HepG2 (cell line): ENCODE data around the gene TAF6. TPM values are rescaled to one million over a fixed set of nuclear protein-coding genes. Genes with fewer than 3 reads are reported as not detected.

ENCODE experiments used
- ATM ChIP-seq: fragments of 450-650 bp; IDR thresholded peaks from 2 replicates; pipeline ENCODE4 v1.7.1; 2017; ENCODE audit warnings: mild to moderate bottlenecking, borderline replicate concordance
- DMAP1 ChIP-seq: IDR thresholded peaks from 2 replicates; pipeline ENCODE4 v1.6.1; 2016
- ETV5 ChIP-seq: IDR thresholded peaks from 2 replicates; pipeline ENCODE4 v1.6.1; 2018; ENCODE audit warnings: missing biosample characterization, missing genetic modification reagents, inconsistent platforms, borderline replicate concordance
- GTF3A ChIP-seq: sonication (generic); formaldehyde crosslinking; conservative IDR thresholded peaks from 2 replicates; pipeline ENCODE4 v1.4.0; 2020; ENCODE audit warnings: mild to moderate bottlenecking, missing genetic modification reagents
- HNRNPH1 ChIP-seq: fragments of 200-400 bp; formaldehyde crosslinking; optimal IDR thresholded peaks from 2 replicates; pipeline ENCODE3; 2017; ENCODE audit warnings: mild to moderate bottlenecking, low read depth, low read length
- IKZF5 ChIP-seq: IDR thresholded peaks from 2 replicates; pipeline ENCODE4 v1.6.1; 2018; ENCODE audit warnings: missing genetic modification reagents, mild to moderate bottlenecking, missing compliant biosample characterization
- JUNB ChIP-seq: sonication (generic); formaldehyde crosslinking; IDR thresholded peaks from 2 replicates; pipeline ENCODE4 v1.8.0; 2022; ENCODE audit warnings: missing genetic modification reagents, mild to moderate bottlenecking, borderline replicate concordance
- MTF1 ChIP-seq: sonication (generic); formaldehyde crosslinking; IDR thresholded peaks from 2 replicates; pipeline ENCODE4 v1.5.0; 2020; ENCODE audit warnings: missing genetic modification reagents
- REXO4 ChIP-seq: sonication (generic); formaldehyde crosslinking; IDR thresholded peaks from 2 replicates; pipeline ENCODE4 v1.8.0; 2022; ENCODE audit warnings: missing genetic modification reagents, mild to moderate bottlenecking, borderline replicate concordance
- SP5 ChIP-seq: IDR thresholded peaks from 2 replicates; pipeline ENCODE4 v1.6.1; 2016; ENCODE audit warnings: low read depth, borderline replicate concordance
- STAT5B ChIP-seq: sonication (generic); formaldehyde crosslinking; IDR thresholded peaks from 2 replicates; pipeline ENCODE4 v1.4.0; 2020; ENCODE audit warnings: missing genetic modification reagents
- THAP8 ChIP-seq: sonication (generic); formaldehyde crosslinking; IDR thresholded peaks from 2 replicates; pipeline ENCODE4 v1.5.1; 2020; ENCODE audit warnings: missing genetic modification reagents, mild to moderate bottlenecking, borderline replicate concordance
- THAP9 ChIP-seq: sonication (generic); formaldehyde crosslinking; IDR thresholded peaks from 2 replicates; pipeline ENCODE4; 2020; ENCODE audit warnings: missing genetic modification reagents, mild to moderate bottlenecking, borderline replicate concordance
- ZNF205 ChIP-seq: IDR thresholded peaks from 2 replicates; pipeline ENCODE4 v1.6.1; 2018; ENCODE audit warnings: missing biosample characterization, missing genetic modification reagents
- ZNF564 ChIP-seq: sonication (generic); formaldehyde crosslinking; IDR thresholded peaks from 2 replicates; pipeline ENCODE4 v1.8.1; 2023; ENCODE audit warnings: mild to moderate bottlenecking, missing genetic modification reagents
- ZNF746 ChIP-seq: sonication (generic); formaldehyde crosslinking; IDR thresholded peaks from 2 replicates; pipeline ENCODE4 v1.8.0; 2022; ENCODE audit warnings: mild to moderate bottlenecking, missing genetic modification reagents
- polyA plus RNA-seq, 8 experiments: library from polyadenylated mRNA; depleted of rRNA in 3 of 8; stranded (reverse) in 7 of 8; unstranded in 1 of 8; fragments of >200 nt; fragmentation: Illumina TruSeq in 4 of 8; extraction: Trizol in 4 of 8; gene quantifications; 2 replicates each; pipeline versions ENCODE4 v1.2.1 to v1.2.3, GENCODE V29; 2011 to 2016; ENCODE audit warnings: low read depth in 4 of 8, missing spikeins in 1 of 8, mixed read lengths in 1 of 8; ENCODE audit not compliant: insufficient read depth in 1 of 8
- total RNA-seq, 5 experiments: library from RNA; depleted of rRNA; stranded (reverse); fragments of >200 nt; fragmentation: Illumina TruSeq; extraction: Trizol; gene quantifications; 2 replicates each; pipeline ENCODE4 v1.2.3, GENCODE V29; 2016; ENCODE audit warnings: low read depth in 1 of 5
- TF ChIP-seq, protein P1 (sequence below): IDR thresholded peaks from 2 replicates; pipeline ENCODE4 v1.6.1; 2016; ENCODE audit warnings: low read depth, missing genetic modification reagents, missing compliant biosample characterization
- TF ChIP-seq, protein P2 (sequence below): sonication (generic); formaldehyde crosslinking; IDR thresholded peaks from 2 replicates; pipeline ENCODE4 v1.4.0; 2020; ENCODE audit warnings: missing genetic modification reagents; ENCODE audit errors: not compliant biosample characterization

Gene TAF6
- total and polyA plus RNA-seq, 2 of the 13 experiments (the other 11 are each of a cell fraction or from before 2014, with no cell fraction given), result 12.9 to 18.8 TPM

DNA sequence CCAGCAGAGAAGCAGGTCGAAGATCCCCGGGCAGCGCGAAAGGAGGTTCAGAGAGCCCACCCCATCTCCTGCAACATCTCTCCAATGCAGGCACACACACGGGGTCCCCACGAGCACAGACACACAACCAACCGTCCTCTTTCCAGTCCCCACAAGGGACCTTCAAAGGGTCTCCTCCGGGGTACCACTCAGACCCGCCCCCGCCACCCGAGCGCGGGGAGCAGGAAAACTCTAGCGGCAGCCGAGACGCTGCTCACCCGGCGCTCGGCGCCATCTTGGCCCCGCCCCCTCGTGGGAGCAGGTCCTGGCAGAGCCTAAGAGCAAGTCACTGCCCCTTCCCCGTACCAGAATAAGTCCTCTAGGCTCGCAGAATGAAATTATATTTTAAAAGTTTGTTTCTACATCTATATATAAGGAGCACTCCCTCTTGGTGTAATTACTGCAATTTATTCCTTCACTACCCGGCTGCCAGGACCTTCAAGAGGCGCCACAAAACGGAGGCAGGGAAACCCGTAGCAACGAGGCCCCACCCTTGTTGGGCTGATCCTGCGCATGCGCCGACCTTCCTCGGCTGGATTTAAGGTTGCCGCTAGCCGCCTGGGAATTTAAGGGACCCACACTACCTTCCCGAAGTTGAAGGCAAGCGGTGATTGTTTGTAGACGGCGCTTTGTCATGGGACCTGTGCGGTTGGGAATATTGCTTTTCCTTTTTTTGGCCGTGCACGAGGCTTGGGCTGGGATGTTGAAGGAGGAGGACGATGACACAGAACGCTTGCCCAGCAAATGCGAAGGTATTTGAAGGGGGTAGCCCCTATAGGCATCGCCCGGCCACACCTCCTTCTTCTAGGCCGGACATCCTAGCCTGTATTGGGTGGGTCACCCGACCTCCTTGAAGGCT is at the start of gene TAF6, which contains the start of gene CNPY4 (continued):
- TF ChIP-seq, protein P1, sequence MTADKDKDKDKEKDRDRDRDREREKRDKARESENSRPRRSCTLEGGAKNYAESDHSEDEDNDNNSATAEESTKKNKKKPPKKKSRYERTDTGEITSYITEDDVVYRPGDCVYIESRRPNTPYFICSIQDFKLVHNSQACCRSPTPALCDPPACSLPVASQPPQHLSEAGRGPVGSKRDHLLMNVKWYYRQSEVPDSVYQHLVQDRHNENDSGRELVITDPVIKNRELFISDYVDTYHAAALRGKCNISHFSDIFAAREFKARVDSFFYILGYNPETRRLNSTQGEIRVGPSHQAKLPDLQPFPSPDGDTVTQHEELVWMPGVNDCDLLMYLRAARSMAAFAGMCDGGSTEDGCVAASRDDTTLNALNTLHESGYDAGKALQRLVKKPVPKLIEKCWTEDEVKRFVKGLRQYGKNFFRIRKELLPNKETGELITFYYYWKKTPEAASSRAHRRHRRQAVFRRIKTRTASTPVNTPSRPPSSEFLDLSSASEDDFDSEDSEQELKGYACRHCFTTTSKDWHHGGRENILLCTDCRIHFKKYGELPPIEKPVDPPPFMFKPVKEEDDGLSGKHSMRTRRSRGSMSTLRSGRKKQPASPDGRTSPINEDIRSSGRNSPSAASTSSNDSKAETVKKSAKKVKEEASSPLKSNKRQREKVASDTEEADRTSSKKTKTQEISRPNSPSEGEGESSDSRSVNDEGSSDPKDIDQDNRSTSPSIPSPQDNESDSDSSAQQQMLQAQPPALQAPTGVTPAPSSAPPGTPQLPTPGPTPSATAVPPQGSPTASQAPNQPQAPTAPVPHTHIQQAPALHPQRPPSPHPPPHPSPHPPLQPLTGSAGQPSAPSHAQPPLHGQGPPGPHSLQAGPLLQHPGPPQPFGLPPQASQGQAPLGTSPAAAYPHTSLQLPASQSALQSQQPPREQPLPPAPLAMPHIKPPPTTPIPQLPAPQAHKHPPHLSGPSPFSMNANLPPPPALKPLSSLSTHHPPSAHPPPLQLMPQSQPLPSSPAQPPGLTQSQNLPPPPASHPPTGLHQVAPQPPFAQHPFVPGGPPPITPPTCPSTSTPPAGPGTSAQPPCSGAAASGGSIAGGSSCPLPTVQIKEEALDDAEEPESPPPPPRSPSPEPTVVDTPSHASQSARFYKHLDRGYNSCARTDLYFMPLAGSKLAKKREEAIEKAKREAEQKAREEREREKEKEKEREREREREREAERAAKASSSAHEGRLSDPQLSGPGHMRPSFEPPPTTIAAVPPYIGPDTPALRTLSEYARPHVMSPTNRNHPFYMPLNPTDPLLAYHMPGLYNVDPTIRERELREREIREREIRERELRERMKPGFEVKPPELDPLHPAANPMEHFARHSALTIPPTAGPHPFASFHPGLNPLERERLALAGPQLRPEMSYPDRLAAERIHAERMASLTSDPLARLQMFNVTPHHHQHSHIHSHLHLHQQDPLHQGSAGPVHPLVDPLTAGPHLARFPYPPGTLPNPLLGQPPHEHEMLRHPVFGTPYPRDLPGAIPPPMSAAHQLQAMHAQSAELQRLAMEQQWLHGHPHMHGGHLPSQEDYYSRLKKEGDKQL (CRISPR knock-in tag), result no peak
- TF ChIP-seq SP5 (CRISPR knock-in tag), result peak; percentile 42; the same call in 1 of the 2 replicates
- TF ChIP-seq, protein P2, sequence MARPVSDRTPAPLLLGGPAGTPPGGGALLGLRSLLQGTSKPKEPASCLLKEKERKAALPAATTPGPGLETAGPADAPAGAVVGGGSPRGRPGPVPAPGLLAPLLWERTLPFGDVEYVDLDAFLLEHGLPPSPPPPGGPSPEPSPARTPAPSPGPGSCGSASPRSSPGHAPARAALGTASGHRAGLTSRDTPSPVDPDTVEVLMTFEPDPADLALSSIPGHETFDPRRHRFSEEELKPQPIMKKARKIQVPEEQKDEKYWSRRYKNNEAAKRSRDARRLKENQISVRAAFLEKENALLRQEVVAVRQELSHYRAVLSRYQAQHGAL (CRISPR knock-in tag), result no peak
- no peak; the same call in 1 of the 2 replicates for TF ChIP-seq ZNF564 (CRISPR knock-in tag)
- 0 out of 2 replicates have a peak, but pooled peaks have one; percentile 16 for TF ChIP-seq STAT5B
- TF ChIP-seq ZNF205 (CRISPR knock-in tag), result no peak
- no peak for TF ChIP-seq ATM
- no peak for TF ChIP-seq HNRNPH1
- TF ChIP-seq IKZF5 (CRISPR knock-in tag), result peak; percentile 57
- peak; percentile 53; the same call in 1 of the 2 replicates for TF ChIP-seq THAP9 (CRISPR knock-in tag)
- no peak for TF ChIP-seq ETV5 (CRISPR knock-in tag)
- no peak; the same call in 1 of the 2 replicates for TF ChIP-seq ZNF746 (CRISPR knock-in tag)
- no peak for TF ChIP-seq THAP8 (CRISPR knock-in tag)
- no peak for TF ChIP-seq JUNB (CRISPR knock-in tag)
- TF ChIP-seq REXO4 (CRISPR knock-in tag), result no peak
- TF ChIP-seq DMAP1 (CRISPR knock-in tag), result peak; percentile 76; the same call in 1 of the 2 replicates
- TF ChIP-seq GTF3A (CRISPR knock-in tag), result no peak
- TF ChIP-seq MTF1 (CRISPR knock-in tag), result peak; percentile 78; the same call in 1 of the 2 replicates
